Forelimb muscle (tissue), 1 donor: ENCODE measurements around the gene MTPN. TPM values are rescaled to one million over a fixed set of nuclear protein-coding genes. Genes with fewer than 3 reads are reported as not detected.
A peak's percentile ranks its signal among the peaks of the same experiment; 100 is the strongest.

Source experiments
- DNase-seq: peaks from one replicate; pipeline ENCODE4 v3.0.0-alpha.2; 2013; ENCODE audit warnings: low read depth
- polyA plus RNA-seq: library from polyadenylated mRNA; unstranded; fragments of 120-200 nt; gene quantifications from one replicate; pipeline ENCODE4 v1.2.1, GENCODE V29; 2013; ENCODE audit not compliant: insufficient read length

MTPN gene, protein sequence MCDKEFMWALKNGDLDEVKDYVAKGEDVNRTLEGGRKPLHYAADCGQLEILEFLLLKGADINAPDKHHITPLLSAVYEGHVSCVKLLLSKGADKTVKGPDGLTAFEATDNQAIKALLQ
- polyA plus RNA-seq = 91.8 TPM

DNA sequence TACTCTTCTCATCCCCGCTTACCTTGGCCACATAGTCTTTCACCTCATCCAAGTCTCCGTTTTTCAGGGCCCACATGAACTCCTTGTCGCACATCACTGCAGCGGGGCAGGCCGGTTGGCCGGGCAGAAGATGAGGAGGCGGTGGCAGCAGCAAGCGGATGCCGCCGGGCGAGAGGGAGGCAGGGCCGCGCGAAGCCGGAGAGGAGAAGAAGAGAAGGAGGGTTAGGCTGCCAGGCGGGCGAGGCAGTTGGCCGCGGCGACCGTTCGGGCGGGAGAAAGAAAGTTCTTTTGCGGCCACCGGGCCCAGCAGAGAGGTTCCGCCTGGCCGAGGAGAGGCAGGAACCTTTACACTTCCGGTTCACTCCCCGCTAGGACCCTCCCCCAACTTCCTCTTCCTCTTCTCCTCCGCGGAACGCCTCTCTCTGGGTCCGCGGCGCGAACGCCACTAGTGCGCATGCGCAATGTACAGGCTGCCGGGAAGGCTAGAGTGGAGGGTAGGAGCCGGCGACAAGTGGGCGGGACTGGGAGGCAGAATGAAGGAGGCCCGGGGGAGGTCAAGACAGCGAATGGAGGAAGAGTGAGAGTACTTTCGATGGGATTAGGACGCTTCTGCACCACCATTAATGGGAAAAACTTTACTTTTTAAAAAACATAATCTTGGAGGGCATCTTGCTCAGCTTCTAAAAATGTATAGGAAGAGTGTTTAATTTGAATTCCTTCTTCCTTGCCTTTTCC is at the start of gene MTPN:
TSS of gene MTPN (minus strand) at position 353 of the 735 bp plus-strand sequence. CDS start at position 94, 259 bp downstream.
- DNase-seq = peak; percentile 95

GRCh38 chr7:136026209-136026608 is 49.0 kb upstream of the MTPN start:
- no peak for DNase-seq

- DNase-seq = no peak
Observed at GRCh38 chr7:136023134-136023869, 46.1 kb upstream of the MTPN start.

GRCh38 chr7:136020556-136020955 is 43.4 kb upstream of the MTPN start:
- no peak for DNase-seq

- DNase-seq = no peak
Observed at GRCh38 chr7:136018104-136018503, 40.9 kb upstream of the MTPN start.

- DNase-seq = no peak
Observed at GRCh38 chr7:136016649-136017395, 39.7 kb upstream of the MTPN start.

GRCh38 chr7:136015638-136016037 is 38.5 kb upstream of the MTPN start:
- DNase-seq = no peak

GRCh38 chr7:136014659-136015058 is 37.5 kb upstream of the MTPN start:
- DNase-seq = no peak

DNA sequence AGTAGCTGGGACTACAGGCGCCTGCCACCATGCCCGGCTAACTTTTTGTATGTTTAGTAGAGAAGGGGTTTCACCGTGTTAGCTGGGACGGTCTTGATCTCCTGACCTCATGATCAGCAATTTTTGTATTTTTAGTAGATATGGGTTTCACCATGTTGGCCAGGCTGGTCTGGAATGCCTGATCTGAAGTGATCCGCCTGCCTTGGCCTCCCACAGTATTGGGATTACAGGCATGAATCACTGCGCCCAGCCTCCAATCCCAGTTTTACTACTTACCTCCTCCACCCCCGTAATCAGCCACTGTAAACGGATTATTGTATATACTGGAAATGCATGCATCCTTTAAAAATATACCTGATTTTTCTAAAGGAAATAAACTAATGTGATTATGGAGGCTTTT is 35.1 kb upstream of the MTPN start:
- no peak for DNase-seq

DNA sequence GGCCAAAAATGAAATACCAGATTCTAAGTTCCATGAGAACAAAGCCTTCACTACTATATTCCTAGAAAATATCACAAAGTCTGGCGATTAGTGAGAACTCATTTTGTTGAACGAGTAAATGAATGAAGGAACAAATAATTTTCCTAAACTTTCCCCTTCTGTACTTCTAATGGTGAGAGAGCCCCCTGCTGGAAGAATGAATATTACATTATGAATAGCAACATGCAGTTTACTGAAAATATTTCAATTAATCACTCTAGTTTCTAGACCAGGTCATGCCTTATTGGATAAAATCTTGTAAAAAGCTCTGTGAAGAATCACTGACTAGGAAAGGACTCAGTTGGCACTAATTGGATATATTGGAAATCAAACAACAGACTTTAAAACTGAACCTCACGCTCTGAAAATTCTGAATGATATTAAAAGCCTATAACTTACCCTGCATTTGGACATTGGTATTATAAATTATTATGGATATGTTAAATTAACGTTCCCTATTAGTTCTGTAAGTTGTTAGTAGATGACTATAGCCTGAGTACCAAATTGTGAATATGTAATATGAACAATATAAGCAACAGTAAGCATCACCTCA is 32.4 kb upstream of the MTPN start:
- peak; percentile 9 for DNase-seq

DNA sequence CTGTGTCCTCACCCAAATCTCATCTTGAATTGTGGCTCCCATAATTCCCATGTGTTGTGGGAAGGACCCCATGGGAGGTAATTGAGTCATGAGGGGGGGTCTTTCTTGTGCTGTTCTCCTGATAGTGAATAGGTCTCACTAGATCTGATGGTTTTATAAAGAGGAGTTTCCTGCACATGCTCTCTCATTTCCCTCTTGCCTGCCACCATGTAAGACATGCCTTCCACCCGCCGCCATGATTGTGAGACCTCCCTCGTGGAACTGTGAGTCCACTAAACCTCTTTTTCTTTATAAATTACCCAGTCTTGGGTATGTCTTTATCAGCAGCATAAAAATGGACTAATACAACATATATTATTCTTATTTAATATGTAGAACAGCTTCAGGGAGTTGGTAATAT is 29.0 kb upstream of the MTPN start:
- DNase-seq = no peak

DNA sequence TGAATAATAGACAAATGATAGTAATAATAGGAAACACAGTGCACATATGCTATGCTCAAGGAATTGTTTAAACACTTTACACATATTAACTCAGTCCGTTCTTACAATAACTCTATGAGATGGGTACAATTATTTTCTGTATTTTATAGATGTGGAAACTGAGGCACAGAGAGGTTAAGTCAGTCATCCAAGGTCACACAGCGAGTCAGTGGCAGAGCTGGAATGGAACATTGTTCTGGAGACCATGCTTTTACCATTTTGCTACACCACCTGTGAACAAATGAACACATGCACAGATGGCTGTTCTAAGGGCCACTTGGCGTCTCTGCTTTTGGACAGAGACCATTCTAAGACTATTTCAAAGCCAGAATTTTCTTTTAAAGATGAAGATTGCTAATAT is 26.9 kb upstream of the MTPN start:
- DNase-seq = no peak

DNA sequence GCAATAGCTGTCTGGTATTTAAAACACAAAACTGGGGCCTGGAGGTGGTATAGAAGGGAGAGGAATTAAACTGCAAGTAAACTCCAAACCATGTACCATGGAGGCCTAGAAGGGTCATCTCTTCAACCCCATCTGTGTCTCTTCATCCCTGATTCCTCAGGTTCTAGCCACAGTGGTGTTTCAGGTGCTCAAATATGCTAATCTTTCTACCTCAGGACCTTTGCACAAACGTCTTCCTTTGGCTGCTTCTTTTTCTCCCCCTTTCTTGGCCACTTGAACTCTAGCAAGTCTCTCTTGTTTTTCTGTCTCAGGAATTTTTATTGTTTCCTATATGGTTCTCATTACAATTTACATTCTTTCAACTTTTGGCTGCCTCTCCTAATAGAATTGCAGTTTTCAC is 25.6 kb upstream of the MTPN start:
- DNase-seq = no peak

DNA sequence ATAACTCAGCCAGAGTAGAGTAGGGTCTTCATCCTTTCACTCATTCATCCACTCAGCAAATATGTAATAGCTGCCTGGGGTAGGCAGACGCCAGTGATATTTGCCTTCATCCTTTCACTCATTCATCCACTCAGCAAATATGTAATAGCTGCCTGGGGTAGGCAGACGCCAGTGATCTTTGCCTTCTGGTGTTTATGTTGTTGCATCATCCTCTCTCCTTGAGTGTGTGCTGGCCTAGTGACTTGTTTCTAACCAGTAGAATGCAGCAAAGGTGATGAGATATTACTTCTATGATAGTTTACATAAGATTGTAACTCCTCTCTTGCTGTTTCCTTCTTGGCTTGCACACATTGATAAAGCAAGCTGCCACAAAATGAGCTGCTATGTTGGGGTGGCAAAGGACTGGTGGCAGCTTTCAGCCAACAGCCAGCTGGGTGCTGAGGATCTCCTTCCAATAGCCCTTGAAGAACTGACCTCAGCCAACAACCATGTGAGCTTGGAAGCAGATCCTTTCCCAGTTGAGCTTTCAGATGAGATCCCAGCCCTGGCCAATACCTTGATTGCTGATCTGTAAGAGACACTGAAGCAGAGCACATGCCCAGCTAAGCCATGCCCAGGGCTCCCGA is 23.2 kb upstream of the MTPN start:
- no peak for DNase-seq

DNA sequence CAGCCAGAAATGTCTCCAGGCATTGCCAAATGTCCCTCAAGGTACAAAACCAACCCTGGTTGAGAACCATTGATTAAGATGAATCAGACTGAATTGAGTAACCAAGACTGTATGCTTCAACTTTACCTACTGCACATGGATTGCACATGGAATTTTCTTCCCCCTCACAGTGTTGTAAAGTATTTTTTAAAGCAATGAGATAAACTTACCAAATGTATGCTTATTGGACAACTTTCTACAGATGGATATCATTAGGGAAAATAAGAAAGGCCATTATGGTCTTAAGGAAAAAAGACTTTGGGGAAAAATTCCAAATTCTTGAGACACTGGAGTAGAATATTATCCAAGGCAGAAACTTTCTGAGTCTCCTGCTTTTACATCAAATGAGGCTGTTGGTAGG is 20.9 kb upstream of the MTPN start:
- DNase-seq = no peak

DNA sequence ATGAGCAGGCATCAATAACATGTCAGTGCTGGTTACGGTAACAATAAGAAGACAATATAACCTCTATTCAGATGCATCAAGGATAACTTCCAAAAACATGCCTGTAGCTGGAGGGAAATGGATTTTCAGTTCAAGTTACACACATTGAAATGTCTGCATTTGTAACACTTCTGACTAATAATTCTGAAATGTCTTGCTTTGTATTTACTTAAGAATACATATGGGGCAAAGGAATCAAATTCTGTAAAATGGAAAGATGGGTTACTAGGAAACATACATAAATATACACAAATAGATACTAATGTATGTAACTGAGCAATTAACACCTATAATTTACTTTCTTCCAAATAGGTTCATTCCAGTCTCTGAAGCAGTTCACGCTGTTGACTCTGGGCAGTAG is 18.6 kb upstream of the MTPN start:
- DNase-seq = no peak

- DNase-seq = no peak
Observed at GRCh38 chr7:135994466-135995205, 17.5 kb upstream of the MTPN start.

DNA sequence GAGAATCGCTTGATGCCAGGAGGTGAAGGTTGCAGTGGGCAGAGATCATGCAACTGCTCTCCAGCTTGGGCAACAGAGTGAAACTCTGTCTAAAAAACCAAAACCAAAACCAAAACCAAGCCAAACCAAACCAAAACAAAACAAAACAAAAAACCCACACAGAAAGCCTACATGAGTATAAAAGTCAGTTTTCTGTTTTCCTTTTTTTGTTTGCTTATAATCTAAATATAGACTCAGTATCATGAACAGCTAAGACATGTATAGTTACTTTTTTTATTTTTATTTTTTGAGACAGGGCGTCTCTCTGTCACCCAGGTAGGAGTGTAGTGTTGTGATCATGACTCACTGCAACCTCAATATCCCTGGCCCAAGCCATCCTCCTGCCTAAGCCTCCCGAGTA is 16.8 kb upstream of the MTPN start:
- DNase-seq = no peak

GRCh38 chr7:135991906-135992305 is 14.7 kb upstream of the MTPN start:
- DNase-seq = no peak

- no peak for DNase-seq
Observed at GRCh38 chr7:135991322-135991721, 14.2 kb upstream of the MTPN start.

DNA sequence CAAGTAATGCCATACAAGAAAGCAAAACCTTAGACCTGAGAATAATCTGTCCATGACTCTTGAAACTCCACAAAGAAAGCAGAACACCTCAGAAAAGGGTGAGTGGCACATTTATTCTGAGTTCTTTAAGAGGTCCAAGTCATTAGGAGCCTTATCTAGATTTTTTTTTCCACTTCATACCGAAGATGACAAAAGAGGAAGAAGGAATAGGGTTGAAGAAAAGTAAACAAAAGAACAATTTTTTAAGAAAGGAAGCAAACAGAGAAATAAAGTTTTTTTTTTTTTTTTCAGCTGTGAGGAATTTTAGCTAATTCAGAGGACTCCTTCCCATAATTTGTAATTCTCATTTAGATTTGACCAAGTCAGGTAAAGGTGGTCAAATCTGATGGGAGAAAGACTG is 13.1 kb upstream of the MTPN start:
- no peak for DNase-seq
